ENCODE measurements around the gene LDLRAD1. TPM values are rescaled to one million over a fixed set of nuclear protein-coding genes. Genes with fewer than 3 reads are reported as not detected.

The LDLRAD1 gene, protein sequence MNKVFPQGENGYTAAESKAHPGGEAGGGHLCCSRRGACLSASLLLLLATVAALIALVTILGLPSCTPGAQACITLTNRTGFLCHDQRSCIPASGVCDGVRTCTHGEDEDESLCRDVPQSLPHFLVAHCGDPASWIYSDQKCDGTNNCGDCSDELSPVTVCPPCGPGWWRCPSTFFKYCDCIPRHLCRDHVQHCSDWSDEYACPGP
- total RNA-seq = not detected in 2 replicates

DNA sequence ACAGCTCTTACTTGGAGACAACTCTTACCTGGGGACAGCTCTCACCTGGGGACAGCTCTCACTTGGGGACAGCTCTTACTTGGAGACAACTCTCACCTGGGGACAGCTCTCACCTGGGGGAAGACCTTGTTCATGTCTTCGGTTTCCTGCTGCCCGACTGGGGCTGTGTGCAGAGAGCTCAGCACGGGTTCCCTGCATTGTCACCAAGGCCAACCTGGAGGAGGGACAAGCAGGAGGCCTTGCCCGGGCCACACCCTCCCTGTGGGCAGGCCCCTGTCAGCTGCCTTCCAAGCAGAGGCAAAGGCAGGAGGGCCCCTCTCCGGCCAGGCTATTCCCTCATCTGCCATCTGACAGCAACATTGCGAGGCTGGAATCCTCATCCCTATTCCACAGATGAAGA lies at the start of gene LDLRAD1:
LDLRAD1 (minus strand) TSS at position 208 of the 400 bp plus-strand sequence; CDS start at position 134, 74 bp downstream.

DNA sequence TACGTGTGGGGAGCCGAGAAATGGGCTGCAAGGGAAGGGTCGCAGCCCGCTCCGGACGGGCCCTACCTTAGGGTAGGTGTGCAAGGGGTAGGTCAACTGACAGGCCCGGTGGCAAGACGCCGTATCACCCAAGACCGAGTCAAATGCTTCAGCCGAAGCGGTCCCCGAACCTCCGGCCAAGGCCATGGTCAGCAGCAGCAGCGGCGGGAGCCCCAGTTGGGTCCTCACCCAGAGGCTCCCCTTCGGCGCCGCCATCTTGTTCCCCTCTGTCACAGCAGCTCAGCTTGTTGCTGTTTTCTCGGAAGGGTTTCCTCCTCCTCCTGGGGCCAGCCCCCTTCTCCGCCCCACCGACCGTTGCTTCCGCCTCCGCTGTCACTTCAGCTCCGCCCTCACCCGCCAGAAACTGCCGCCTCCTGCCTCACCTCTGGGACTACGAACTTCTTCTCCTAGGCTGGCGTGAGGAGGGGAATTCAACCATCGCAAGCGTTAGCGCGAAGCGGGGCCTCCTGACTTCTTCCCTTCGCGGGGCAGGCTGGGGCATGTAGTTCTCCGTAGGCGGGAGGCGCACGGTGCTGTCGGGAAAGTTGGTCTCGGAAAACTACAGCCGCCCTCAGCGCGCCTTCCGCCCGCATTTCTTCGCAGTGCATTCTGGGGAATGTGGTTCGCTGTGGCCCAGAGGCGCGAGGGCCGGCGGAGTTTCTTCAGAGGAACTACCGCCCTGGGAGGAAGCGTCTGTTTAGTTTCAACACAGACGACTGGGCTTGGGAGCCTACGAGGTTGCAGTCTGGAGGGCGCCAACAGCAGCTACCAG lies 35.2 kb upstream of the LDLRAD1 start, which contains the start of the genes TCEANC2 and TMEM59:
TCEANC2 (plus strand) TSS at position 675 of the 811 bp plus-strand sequence. CDS start 815 bp downstream, outside the sequence.
TMEM59 (minus strand) TSS at position 271 of the 811 bp plus-strand sequence; CDS start at position 255, 16 bp downstream.

Other genes with a start within 250 kb of the LDLRAD1 start
- gene NDC1, start 179.9 kb downstream of the LDLRAD1 start, total RNA-seq = 11.0 and 44.2 TPM in 2 replicates
- gene YIPF1, start 128.4 kb downstream of the LDLRAD1 start, total RNA-seq = 14.5 and 29.3 TPM in 2 replicates
- not detected in 2 replicates for gene DIO1, start 124.0 kb downstream of the LDLRAD1 start, total RNA-seq
- 12.9 and 28.5 TPM in 2 replicates for gene IFT25, start 72.5 kb downstream of the LDLRAD1 start, total RNA-seq
- gene LRRC42, start 71.8 kb downstream of the LDLRAD1 start, total RNA-seq = 35.9 and 40.1 TPM in 2 replicates
- 62.4 and 136 TPM in 2 replicates for gene TMEM59, start 35.0 kb upstream of the LDLRAD1 start, total RNA-seq
- 2.0 and 2.6 TPM in 2 replicates for gene TCEANC2, start 35.4 kb upstream of the LDLRAD1 start, total RNA-seq
- gene CDCP2, start 134.8 kb upstream of the LDLRAD1 start, total RNA-seq = not detected in 2 replicates
- gene CYB5RL, start 181.8 kb upstream of the LDLRAD1 start, total RNA-seq = 4.2 and 6.2 TPM in 2 replicates
- gene MRPL37, start 182.0 kb upstream of the LDLRAD1 start, total RNA-seq = 118 and 176 TPM in 2 replicates